ENCODE data around the gene SEMA4B.
"Not testable (repeated sequence)": the region's sequence is repeated elsewhere in the genome, so short reads cannot be mapped to it uniquely, and the experiment has no call there.

The SEMA4B gene

DNA sequence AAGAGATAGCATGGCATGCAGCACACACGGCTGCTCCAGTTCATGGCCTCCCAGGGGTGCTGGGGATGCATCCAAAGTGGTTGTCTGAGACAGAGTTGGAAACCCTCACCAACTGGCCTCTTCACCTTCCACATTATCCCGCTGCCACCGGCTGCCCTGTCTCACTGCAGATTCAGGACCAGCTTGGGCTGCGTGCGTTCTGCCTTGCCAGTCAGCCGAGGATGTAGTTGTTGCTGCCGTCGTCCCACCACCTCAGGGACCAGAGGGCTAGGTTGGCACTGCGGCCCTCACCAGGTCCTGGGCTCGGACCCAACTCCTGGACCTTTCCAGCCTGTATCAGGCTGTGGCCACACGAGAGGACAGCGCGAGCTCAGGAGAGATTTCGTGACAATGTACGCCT lies 27.8 kb downstream of the SEMA4B start:
- DNase-seq, result no peak

DNA sequence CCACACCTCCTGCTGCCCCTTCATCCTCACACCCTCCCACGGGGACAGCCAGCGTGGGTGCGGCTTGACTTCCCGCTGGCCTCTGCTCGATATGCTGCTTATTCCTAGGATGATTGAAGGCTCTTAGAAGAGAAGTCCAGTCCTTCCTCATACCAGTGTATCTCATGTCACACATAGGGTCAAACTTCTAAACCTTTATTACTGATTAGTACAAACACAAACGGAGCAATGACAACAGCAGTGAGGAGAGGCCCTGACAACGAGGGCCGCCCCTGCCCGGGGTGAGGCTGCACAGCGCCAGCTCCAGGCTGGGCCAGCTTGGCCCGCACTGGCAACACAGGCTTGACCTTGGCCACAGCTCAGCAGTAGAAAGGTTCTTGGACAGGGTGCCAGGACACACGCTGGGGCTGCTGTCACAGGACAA lies 29.0 kb downstream of the SEMA4B start:
- no peak for DNase-seq

DNA sequence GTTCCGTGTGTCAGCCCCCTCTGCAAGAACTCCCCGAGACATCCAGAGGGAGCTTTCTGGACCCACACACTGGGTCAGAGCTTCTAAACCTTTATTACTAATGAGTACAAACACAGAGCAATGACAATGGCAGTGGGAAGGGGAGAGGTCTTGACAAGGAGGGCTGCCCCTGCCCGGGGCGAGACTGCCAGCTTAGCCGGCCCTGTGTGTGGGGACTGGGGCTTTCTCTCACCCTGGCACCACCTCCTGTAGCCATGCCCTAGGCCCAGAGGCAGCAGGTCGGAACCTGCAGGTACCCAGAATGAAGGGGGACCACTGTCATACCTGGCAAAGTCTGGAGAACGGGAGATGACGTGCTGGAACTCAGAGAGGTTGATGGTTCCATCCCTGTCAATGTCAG lies 29.5 kb downstream of the SEMA4B start:
- no peak for DNase-seq

DNA sequence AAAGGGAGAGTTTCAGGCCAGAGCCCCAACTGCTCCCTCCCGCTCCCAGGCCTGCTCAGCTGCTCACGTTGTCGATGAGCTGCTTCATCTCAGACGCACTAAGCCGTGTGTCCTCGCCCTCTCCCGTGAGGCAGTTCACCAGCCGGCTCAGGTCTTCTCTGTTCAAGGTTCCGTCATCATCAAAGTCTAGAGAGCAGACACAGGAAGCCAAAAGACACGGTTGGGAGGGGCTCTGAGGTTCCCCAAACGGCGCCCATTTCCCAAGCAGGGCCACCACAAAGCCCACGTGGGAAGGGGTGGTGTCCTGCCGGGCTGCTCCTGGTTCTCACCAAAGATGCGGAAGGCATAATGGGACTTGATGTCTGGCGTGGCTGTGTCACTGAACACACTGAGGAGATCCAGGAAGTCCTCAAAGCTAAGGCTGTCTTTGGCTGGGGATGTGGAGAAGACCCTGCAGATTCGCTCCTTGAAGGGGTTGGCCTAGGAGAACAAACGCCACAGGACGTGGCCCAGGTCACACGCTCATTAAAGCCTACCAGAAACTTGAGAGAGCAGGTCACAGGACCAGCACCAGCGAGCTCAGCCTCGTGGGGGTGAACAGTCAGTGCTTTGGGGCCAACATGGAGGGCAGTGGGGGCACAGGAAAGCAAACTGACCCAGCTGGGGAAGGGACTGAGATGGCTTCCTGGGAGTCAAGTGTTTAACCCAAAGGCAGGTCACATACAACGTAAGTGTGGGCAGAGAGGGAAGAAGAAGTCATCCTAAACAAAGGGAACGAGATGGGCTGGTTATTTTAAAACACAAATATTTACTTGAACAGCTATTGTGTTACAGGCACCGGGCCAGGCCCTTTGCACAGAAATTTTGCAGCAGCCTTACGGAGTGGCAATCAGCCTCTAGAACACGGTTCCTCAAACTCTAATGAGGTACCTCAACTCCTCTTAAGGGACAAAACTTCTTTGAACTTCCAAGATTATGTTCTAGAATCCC lies 30.2 kb downstream of the SEMA4B start:
- no peak for DNase-seq

DNA sequence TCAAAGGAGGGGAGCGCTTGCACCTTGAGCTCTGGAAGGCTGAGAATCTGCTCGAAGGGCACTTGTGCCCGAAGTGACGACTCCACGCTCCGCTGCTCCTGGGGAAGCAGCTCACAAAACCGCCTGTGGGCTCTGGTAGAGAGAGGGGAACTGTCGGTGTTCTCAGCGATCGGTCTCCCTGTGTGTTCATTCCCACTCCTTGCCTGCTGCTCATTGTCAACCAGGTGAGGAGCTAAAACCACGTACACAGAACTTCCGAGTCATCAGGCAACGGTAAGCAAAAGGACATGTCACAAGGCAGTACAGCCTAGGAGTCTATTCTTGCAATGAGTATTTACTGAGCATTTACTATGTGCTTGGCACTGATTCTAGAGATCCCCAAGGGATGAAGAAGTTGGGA lies 31.1 kb downstream of the SEMA4B start:
- no peak for DNase-seq

DNA sequence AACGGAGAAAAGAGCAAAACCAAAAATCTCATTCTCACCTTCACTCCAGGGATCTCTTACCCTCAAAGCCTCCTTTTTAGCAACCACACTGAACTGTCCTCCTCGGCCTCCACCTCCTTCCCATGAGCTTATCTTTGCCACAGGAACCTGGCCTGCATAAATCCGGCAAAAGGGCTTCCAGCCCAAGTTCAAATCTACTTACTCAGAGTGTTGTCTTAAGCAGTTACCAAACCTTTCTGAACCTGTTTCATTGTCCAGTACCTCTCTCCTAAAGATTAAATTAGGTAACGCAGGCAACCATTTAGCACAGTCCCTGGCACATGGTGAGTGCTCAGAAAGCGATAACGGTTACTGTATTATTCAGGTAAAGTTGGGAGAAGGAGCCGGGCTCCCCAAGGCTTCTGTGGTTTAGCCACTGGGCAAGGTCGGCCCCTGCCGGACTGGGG lies 31.8 kb downstream of the SEMA4B start:
- DNase-seq, result no peak

DNA sequence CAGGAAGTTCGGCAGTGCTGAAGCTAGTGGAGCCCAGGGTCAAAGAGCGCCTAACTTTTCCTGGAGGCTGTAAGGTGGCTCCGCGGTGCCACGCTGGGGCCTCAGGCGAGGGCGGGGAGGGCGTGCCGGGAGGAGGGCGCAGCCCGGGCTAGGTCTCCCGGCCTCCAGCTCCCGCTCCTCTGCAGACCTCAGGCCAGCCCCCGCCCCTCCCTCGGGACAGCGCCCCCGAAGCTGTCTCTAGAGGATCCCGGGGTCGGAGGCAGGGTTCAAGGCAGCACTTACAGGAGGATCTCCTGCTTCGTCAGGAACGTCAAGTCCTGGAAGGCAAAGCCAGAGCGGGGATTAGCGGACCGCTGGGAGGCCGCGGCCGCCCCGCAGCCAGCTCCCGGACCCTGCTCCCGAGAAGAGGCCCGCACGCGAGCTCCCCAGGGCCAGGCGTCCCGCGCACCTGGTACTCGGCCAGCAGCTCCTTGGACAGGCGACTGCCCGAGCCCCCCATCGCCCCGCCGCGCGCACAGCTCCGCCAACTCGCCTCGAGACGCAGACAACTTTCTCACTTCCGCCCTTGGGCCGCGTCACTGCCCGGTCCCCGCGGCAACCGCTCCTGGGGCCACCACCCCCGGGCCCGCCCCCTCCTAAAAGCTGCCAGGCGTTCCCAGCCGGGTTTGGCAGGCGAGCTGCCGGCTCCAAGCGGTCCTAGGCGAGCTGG lies 32.4 kb downstream of the SEMA4B start, which contains the start of gene CIB1:
TSS of gene CIB1 (minus strand) at position 555 of the 709 bp plus-strand sequence. CDS start at position 499, 56 bp downstream.
- DNase-seq, result peak; percentile 99

DNA sequence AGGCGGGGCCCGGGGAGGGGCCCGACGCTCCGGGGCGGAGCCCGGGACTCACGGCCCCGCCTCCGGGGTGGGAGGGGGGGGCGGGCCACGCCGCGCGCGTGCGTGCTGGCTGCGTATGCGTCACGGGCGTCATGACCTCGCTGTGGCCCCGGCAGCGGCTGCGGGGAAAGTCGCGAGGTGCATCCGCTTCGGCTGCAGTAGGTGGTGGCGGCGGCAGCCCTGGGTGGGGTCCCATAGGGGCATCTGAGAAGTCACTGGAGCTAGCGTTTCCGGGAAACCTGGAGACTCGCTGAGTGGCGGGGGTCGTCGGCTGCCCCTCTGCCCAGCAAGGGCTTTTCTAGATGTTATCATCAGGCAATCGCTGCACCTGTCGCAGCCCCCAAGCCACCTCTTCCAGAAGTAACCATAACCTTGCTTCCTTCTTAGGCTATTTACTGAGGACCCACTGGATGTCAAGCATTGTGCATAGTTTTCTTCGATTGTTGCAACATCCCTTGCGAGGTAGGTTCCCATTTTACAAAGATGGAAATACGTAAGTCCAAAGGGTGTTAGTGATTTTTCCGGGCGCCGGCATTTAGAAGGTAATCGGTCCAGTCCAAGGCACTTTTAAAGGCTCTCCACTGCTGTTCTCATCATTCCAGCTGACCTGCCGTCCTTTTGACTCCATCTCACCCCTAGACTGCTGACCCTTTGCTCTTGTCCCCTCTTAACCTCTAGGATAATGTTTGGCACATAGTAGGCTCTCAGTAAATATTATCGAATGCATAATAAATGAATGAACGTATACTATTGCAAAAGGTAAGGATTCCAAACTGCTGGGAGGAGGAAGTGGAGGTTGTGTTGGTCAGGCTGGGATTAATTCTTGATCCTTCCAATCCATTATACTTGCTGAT lies 33.2 kb downstream of the SEMA4B start, which contains the start of gene GDPGP1:
TSS of gene GDPGP1 (plus strand) at position 114 of the 893 bp plus-strand sequence. CDS start 6,700 bp downstream, outside the sequence.
- no peak for DNase-seq

DNA sequence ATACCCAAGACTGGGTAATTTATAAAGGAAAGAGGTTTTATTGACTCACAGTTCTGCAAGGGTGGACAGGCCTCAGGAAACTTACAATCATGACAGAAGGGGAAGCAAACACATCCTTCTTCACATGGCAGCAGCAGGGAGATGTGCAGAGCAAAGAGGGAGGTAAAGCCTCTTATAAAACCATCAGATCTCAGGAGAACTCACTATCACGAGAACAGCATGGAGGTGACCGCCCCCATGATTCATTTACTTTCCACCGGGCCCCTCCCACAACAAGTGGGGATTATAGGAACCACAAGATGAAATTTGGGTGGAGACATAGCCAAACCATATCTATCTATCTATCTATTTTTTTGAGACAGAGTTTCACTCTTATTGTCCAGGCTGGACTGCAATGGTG lies 38.2 kb downstream of the SEMA4B start:
- no peak for DNase-seq

DNA sequence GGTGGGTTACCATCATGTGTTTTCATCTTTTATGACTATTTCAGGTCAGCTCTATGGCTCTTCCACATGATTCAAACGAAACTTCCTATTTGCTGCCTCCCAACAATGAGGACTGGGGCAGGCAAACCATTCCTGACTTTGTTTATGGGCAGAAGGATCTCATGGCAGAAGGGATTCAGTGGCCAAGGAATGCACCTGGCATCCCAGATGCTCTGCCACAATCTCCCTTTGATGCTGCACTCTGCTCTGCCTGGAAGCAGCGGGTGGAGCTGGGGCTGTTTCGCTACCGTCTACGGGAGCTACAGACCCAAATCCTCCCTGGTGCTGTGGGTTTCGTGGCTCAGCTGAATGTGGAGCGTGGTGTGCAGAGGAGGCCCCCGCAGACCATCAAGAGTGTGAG lies 39.7 kb downstream of the SEMA4B start:
- DNase-seq, result no peak

DNA sequence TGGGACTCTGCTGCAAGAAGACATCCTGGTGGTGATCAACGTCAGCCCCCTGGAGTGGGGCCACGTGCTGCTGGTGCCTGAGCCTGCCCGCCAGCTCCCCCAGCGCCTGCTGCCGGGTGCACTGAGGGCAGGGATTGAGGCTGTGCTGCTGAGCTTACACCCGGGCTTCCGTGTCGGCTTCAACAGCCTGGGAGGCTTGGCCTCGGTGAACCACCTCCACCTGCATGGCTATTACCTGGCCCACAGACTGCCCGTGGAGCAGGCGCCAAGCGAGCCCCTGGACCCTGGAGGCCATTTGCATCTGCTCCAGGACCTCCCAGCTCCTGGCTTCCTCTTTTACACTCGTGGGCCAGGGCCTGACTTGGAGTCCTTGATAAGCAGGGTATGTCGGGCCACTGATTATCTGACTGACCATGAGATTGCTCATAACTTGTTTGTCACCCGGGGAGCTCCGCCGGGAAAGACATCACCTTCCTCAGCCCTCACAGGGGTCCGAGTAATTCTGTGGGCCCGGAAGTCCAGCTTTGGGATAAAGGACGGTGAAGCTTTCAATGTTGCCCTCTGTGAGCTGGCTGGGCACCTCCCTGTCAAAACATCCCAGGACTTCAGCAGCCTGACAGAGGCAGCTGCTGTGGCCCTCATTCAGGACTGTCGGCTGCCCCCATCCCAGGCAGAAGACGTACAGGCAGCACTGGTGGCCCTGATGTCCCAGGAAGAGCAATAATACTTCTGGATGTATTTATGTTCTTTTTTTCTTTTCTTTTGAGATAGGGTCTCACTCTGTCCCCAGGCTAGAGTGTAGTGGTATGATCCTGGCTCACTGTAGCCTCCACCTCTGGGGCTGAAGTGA lies 40.4 kb downstream of the SEMA4B start:
- DNase-seq, result no peak

DNA sequence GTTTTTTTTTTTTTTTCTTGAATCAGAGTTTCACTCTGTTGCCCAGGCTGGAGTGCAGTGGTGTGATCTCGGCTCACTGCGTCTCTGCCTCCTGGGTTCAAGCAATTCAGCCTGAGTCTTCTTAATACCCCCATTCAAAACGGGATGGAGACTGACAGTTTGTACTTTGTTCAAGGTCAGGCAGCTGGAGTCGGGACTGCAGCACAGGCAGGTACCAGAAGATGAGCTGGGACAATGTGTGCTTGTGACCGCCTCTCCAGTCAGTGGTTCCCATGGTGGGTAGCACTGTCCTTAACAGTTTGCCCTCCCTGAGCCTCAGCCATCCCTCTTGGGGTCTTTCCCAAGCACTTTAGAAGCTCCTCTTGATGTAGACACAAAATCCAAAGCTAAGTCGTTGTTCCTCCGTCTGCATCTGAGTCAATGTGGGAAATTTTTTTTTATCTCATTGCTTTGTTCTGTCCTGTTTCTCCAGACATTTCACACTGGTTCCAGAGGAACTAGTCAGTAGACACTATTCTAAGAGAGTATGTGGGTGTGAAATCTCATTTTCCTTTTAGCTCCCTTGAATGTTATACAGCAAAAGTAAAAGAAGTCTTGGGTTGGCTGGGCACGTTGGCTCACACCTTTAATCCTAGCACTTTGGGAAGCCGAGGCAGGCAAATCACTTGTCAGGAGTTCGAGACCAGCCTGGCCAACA lies 43.0 kb downstream of the SEMA4B start:
- no peak for DNase-seq

DNA sequence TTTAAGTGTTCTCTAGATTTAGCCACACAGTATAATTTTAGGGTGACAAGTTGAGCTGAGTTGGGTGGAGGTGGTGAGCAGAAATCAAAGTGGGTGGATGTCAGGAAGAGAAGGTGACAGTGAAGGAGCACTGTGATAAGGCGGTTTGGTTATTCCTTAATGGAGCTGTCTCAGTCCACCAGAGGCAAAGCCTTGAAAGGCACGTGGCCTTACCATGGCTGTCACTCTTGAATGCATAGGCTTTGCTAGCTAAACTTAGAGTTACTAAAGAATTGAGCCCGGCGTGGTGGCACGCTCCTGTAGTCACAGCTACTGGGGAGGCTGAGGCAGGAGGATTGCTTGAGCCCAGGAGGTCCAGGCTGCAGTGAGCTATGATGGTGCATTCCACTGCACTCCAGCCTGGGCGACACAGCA lies 47.7 kb downstream of the SEMA4B start:
- no peak for DNase-seq

DNA sequence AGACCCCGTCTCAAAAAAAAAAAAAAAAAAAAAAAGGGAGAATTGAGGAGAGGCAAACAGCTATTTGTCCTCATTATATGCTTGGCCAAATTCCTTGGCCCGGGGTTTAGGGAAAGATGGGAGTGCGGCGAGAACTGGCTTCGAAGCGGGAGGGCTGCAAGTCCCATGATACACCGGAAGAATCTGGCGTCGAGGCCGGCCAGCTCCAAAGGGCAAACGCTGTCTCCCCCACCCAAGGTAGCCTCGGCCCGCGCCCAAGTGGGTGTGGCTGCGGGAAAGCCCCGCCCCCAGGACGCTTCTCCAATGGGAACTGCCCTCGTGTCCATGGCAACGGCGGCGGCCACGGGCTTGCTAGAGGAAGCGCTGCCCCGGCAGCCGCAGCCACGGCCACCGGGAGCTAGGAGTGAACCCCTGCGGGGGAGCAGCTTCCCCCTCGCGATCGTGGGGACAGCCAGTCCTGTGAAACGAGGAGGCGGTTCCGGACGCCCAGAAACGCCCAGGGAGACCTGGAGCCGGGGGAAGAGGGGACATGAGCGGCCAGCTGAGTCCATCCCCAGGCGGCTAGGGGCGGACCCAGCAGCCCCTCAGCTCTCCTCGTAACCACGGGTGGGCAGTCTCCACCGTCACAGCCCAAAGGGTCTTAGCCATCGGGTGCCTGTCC lies 48.2 kb downstream of the SEMA4B start, which contains the start of gene TTLL13:
TSS of gene TTLL13 (plus strand) at position 354 of the 661 bp plus-strand sequence. CDS start 1,075 bp downstream, outside the sequence.
- DNase-seq, result no peak

DNA sequence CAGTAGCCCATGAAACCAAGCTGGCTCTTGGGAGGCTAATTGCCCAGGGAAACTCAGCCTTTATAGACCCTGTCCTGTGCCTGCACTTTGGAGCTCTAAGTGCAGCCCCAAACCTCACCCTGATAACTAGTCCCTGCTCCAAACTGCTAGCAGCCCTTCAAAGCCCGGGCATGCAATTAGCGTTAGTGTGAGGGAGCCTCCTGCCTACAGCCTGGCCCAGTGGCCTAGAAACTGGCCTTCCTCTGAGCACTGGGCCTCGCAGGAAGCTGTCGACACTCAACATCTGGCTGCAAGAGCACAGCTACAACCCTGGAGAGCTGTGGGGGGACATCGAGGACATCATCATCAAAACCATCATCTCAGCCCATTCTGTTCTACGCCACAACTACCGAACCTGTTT lies 56.6 kb downstream of the SEMA4B start:
- DNase-seq, result no peak

DNA sequence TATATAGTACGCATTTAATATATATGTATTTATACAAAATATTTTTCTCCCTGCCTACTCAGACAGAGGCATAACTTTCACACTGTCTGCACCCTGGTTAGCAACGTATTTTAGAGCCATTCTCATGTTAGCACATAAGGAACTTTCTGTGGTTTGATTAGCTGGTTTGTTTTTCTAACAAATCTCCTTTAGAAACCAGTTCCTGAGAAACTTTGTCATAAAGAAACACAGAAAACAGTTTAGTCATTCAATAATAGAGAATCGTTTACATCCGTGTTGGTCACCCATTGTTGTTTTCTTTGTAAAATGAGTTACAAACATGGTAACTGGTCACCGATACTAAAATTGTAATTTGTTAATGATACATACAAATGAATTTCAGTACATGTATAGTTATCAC lies 58.4 kb downstream of the SEMA4B start:
- no peak for DNase-seq

DNA sequence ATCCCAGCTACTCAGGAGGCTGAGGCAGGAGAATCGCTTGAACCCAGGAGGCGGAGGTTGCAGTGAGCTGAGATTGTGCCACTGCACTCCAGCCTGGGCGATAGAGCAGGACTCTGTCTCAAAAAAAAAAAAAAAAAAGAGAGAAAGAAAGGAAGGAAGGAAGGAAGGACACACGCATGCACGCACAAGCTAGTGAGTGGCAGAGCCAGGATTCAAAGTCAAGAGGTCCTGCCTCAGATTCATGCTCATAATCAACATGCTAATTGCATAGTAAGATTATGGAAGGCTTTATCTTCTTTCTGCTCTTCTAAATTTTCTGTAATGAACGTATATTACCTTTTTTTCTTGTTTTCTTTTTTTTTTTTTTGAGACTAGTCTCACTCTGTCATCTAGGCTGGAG lies 59.6 kb downstream of the SEMA4B start:
- not testable (repeated sequence) for DNase-seq

DNA sequence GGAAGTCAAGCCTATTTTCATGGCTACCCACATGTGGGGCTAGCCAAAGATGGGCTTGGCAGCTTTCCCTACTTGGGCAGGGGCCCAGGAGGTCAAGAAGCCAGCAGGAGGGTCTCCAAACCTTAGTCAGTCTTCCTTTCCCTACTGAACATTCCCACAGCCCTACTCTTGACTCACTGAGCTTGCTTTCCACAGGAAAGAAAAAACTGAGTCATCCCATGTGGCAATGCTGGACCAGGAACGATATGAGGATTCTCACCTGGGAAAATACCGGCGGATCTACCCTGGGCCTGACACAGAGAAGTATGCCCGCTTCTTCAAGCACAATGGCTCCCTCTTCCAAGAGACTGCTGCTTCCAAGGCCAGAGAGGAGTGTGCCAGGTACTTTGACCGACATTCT lies 60.7 kb downstream of the SEMA4B start:
- no peak for DNase-seq

DNA sequence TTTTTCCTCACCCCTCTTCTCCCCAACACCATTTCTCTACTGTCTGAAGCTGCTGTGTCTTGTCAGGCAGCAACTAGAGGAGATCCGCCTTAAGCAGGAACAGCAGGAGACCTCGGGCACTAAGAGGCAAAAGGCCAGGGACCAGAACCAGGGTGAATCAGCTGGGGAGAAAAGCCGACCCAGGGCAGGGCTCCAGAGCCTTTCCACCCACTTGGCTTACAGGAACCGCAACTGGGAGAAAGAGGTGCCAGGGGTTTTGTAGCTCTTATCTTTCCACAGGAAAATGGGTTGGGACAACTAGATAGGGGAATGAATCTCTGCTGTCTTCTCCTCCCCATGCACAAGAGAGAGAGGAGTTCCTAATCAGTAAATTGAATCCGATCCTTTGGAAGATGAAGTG lies 61.3 kb downstream of the SEMA4B start:
- no peak for DNase-seq

DNA sequence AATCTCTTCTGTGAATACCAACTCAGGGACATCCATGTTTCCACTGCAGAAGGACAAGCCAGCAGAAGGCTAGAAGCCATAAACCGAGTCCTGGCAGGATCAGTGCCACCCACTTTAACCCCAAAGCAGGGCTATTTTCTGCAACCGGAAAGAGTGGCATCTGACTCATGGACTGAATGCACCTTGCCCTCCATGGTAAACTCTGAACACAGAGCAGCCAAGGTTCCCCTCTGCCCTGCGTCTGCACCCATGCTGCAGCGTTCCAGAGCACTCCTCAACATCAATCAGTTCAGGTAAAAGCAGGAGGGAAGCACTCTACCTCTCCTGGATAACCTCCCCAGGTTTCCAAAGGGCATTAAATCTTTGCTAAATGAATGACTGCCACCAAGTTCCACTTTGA lies 63.5 kb downstream of the SEMA4B start:
- no peak for DNase-seq
